Vagina (tissue), 2 donors: ENCODE results near the gene PCGF2. TPM values are rescaled to one million over a fixed set of nuclear protein-coding genes. Genes with fewer than 3 reads are reported as not detected.

ENCODE experiments used
- DNase-seq, 2 donors: peaks; one replicate each; pipeline ENCODE4 v3.0.0-alpha.2; 2017; ENCODE audit errors: extremely low spot score in 2 of 2
- H3K27ac ChIP-seq: fragments of 200-600 bp; sonication (generic); one replicate; pipeline ENCODE4 v1.5.1; 2019
- H3K27me3 ChIP-seq: fragments of 200-600 bp; sonication (generic); one replicate; pipeline ENCODE4 v1.5.1; 2019
- H3K36me3 ChIP-seq, 2 donors: fragments of 200-600 bp; sonication (generic); one replicate each; pipeline ENCODE4 v1.5.1; 2017 to 2019
- H3K4me1 ChIP-seq: fragments of 200-600 bp; sonication (generic); one replicate; pipeline ENCODE4 v1.5.1; 2019
- H3K4me3 ChIP-seq, 2 donors: fragments of 200-600 bp; sonication (generic); 1 replicate in 1 of 2; 2 replicates in 1 of 2; pipeline ENCODE4 v1.5.1; 2016 to 2019
- H3K9me3 ChIP-seq: fragments of 200-600 bp; sonication (generic); one replicate; pipeline ENCODE4 v1.5.1; 2019
- CTCF ChIP-seq, 3 experiments: fragments of 450-650 bp in 2 of 3; fragments of 200-600 bp in 1 of 3; sonication (generic) in 1 of 3; IDR thresholded peaks; one replicate each; pipeline ENCODE4 v1.5.1; 2017 to 2019; ENCODE audit warnings: antibody characterized with exemption in 3 of 3, mild to moderate bottlenecking in 2 of 3, moderate library complexity in 2 of 3
- POLR2A ChIP-seq, 2 donors: fragments of 450-650 bp; IDR thresholded peaks; one replicate each; pipeline ENCODE4 v1.6.1; 2017; ENCODE audit warnings: antibody characterized with exemption in 2 of 2, mild to moderate bottlenecking in 2 of 2, moderate library complexity in 2 of 2
- POLR2AphosphoS5 ChIP-seq, 2 donors: sonication (generic); formaldehyde crosslinking; IDR thresholded peaks; one replicate each; pipeline ENCODE4 v1.9.0; 2017; ENCODE audit warnings: antibody characterized with exemption in 2 of 2, mild to moderate bottlenecking in 2 of 2, low read depth in 1 of 2; ENCODE audit not compliant: insufficient read depth in 1 of 2
- intact Hi-C: fragments of 100-400 bp; cut with DNase I; formaldehyde crosslinking; loops from one replicate; pipeline ENCODE4 v1.15.1; 2023
- total RNA-seq: library from RNA; depleted of rRNA; stranded (reverse); fragments of >200 nt; gene quantifications from one replicate; pipeline ENCODE4 v1.2.3, GENCODE V29; 2016

PCGF2 gene
- total RNA-seq, 1 donor from 2014 or later, result 25.8 TPM

DNA sequence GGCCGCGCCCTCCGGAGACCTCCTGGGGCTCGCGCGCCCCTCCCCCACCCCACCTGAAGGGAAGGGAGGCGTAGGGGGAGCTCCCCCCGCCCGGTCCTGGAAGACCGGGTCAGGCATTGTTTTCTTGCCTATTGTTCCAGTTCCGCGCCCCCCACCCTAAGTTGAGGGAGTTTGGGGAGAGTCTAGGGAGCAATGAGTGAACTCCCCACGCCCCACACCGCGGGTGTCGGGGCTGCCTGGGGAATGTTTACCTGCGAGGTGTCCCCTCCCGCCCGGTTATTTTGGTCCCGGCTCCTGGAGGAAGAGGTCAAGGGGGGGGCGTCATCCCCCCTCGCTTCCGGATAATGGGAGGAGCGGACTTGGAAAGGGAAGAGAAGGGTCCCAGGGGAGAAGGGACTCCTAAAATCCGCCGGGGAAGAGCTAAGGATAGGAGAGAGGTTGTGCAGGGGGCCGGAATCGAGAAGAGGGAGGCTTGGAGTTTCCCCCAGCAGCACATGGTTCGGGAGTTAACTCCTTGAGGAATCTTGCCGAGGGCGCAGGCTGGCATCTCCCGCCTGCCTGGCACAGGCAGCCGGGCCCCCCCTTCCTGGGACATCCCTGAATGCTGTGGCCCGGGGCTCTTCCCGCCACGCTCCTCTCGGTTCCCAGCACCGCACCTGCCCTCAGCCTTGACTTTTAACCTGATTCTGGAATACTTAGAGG is 42.2 kb downstream of the PCGF2 start:
- TF ChIP-seq CTCF (IDR thresholded peaks at IDR 0.05), result no peak
- peak in 1 of 2 donors; percentile 55 for TF ChIP-seq POLR2AphosphoS5 (IDR thresholded peaks at IDR 0.05; ENCODE audit: insufficient read depth in 1 of 2, low read depth in 1 of 2)
- H3K4me3 ChIP-seq, result peak overlapping the region; percentile 92 to 97
- no peaks in the 10 kb centered on the region for H3K27me3 ChIP-seq
- H3K27ac ChIP-seq, result peak overlapping the region; percentile 98
- no peak for DNase-seq
- H3K4me1 ChIP-seq, result peaks cover 47% of the 10 kb centered on the region
- peaks cover 0 to 10% of the 10 kb centered on the region in 2 donors for H3K36me3 ChIP-seq
- intact Hi-C loops, result no loop called here
- H3K9me3 ChIP-seq, result no peaks in the 10 kb centered on the region

DNA sequence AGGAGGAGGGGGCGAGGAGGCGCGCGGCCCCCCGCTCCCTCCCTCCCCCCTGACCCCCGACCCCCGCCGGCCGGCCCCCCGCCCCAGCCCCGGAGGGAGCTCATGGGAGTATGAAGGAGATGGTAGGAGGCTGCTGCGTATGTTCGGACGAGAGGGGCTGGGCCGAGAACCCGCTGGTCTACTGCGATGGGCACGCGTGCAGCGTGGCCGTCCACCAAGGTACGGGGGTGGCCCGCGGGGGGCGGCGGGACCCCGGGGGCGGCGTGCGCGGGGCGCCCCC is 42.7 kb downstream of the PCGF2 start:
- H3K36me3 ChIP-seq, result peaks cover 0 to 10% of the 10 kb centered on the region in 2 donors
- H3K27me3 ChIP-seq, result no peaks in the 10 kb centered on the region
- TF ChIP-seq POLR2AphosphoS5 (IDR thresholded peaks at IDR 0.05; ENCODE audit: insufficient read depth in 1 of 2, low read depth in 1 of 2), result no peak
- no peak for TF ChIP-seq POLR2A (IDR thresholded peaks at IDR 0.05)
- no peak for TF ChIP-seq CTCF (IDR thresholded peaks at IDR 0.05)
- peak overlapping the region; percentile 98 for H3K27ac ChIP-seq
- peak overlapping the region; percentile 92 to 97 for H3K4me3 ChIP-seq
- no peak for DNase-seq
- intact Hi-C loops, result no loop called here
- H3K4me1 ChIP-seq, result peaks cover 48% of the 10 kb centered on the region
- H3K9me3 ChIP-seq, result no peaks in the 10 kb centered on the region

DNA sequence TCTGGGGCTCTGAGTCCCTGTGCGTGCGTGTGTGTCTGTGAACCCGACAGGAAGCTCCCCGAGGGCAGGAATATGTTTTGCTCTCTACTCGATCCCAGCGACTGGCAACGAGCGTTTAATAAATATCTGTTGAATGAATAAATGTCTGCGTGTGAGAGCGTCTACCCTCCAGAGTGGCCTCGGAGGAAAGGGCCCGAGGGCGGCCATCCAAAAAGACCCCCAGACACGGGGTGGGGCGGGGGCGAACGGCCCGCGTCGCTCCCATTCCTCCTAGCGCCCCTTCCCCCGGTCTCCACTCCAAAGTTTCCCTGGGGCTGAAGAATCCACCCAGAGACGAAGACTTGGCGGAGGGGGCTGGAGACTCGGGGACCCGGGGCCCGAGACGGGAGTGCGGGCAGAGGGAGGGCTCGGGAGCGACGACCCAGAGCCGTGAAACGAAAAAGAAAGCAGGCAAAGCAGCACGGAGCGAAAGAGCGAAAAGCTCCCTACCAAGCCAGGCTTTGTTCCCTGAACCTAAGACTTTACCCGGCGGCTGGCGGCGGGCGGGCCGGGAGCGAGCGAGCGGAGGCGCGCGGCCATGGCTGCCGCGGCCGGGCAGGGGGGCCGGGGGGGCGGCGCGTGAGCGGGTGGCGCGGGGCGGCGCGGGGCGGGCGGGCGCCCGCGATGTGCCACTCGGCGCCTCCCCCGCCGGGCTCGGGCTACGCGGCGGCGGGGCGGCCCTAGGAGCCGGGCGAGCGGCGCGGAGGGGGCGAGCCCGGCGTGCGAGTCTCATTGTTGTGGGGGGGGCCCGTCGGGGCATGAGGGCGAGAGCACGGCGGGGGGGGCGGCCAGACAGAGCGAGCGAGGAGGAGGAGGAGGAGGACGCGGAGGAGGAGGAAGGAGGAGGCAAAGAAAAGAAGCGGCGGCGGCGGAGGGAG is 43.3 kb downstream of the PCGF2 start, which contains the start of gene MLLT6:
Gene MLLT6, plus strand, starts transcription at position 668 of the 917 bp plus-strand sequence. CDS start 360 bp downstream, outside the sequence.
- H3K36me3 ChIP-seq, result peaks cover 0 to 10% of the 10 kb centered on the region in 2 donors
- DNase-seq, result no peak
- H3K4me3 ChIP-seq, result peak within 1 kb of the TSS; percentile 92 to 97
- no peaks in the 10 kb centered on the region for H3K27me3 ChIP-seq
- peaks cover 48% of the 10 kb centered on the region for H3K4me1 ChIP-seq
- TF ChIP-seq POLR2A (IDR thresholded peaks at IDR 0.05) (no peak), POLR2AphosphoS5 (IDR thresholded peaks at IDR 0.05; ENCODE audit: insufficient read depth in 1 of 2, low read depth in 1 of 2) (peak in 1 of 2 donors; percentile 59), CTCF (IDR thresholded peaks at IDR 0.05) (no peak)
- intact Hi-C loops, result loop anchor here (5.0 kb wide), 1 partner anchor 37 kb away; no protein-coding TSS in a partner anchor
- peak within 1 kb of the TSS; percentile 98 for H3K27ac ChIP-seq
- no peaks in the 10 kb centered on the region for H3K9me3 ChIP-seq

- Histone ChIP-seq H3K4me3 (peak overlapping the region; percentile 92 to 97), H3K4me1 (peaks cover 39% of the 10 kb centered on the region), H3K27ac (peak overlapping the region; percentile 98), H3K9me3 (no peaks in the 10 kb centered on the region), H3K36me3 (peaks cover 0 to 3% of the 10 kb centered on the region in 2 donors), H3K27me3 (no peaks in the 10 kb centered on the region)
- no peak for DNase-seq
- no peak for TF ChIP-seq CTCF (IDR thresholded peaks at IDR 0.05)
- TF ChIP-seq POLR2A (IDR thresholded peaks at IDR 0.05), result no peak
- TF ChIP-seq POLR2AphosphoS5 (IDR thresholded peaks at IDR 0.05; ENCODE audit: insufficient read depth in 1 of 2, low read depth in 1 of 2), result peak; percentile 39 to 80
- intact Hi-C loops, result loop anchor here (5.0 kb wide), 1 partner anchor 38 kb away; no protein-coding TSS in a partner anchor
Observed at GRCh38 chr17:38703742-38704605, 44.2 kb downstream of the PCGF2 start.
